IMR-90 (cell line): ENCODE measurements around the gene ALDH3B2. TPM values are rescaled to one million over a fixed set of nuclear protein-coding genes. Genes with fewer than 3 reads are reported as not detected.
A peak's percentile ranks its signal among the peaks of the same experiment; 100 is the strongest.

Experiments used
- ATAC-seq: fragments of 200-7000 bp; cut with Tn5 transposase; 2 replicates; pipeline ENCODE4 v1.9.1; 2020; ENCODE audit warnings: low read depth, mild to moderate bottlenecking, moderate library complexity
- BruUV-seq: library from RNA; stranded (reverse); fragments of 400-500 nt; replicated peaks from 2 replicates; lab custom pipeline; 2021; lab: Mats Ljungman, UMichigan
- CTCF ChIA-PET: fragments of 300-600 bp; formaldehyde crosslinking; extraction: SDS; loops from one replicate; lab custom pipeline; 2021; ENCODE audit warnings: antibody characterized with exemption; lab: Yijun Ruan, JAX
- POLR2A ChIA-PET: fragments of 300-600 bp; sonication (Branson Sonifier 250); formaldehyde crosslinking; loops from one replicate; lab custom pipeline; 2022; ENCODE audit warnings: antibody characterized with exemption; ENCODE audit not compliant: unreplicated experiment; lab: Charles Lee
- DNase-seq: peaks from one replicate; pipeline ENCODE4 v3.0.0; 2013
- H2AFZ ChIP-seq: replicated peaks from 2 replicates; pipeline ENCODE3; 2013; ENCODE audit warnings: low read length, mild to moderate bottlenecking; ENCODE audit not compliant: poor library complexity
- H2AK5ac ChIP-seq: 2 replicates; pipeline ENCODE4 v1.6.1; 2013; ENCODE audit warnings: low read depth, low read length, inconsistent platforms
- H2AK9ac ChIP-seq: replicated peaks from 2 replicates; pipeline ENCODE3; 2013; ENCODE audit warnings: mild to moderate bottlenecking, low read depth, low read length, moderate library complexity; ENCODE audit not compliant: poor library complexity
- H2BK120ac ChIP-seq: 2 replicates; pipeline ENCODE4 v1.6.1; 2013; ENCODE audit warnings: low read depth, low read length, inconsistent platforms
- H2BK15ac ChIP-seq: 3 replicates; pipeline ENCODE4 v1.6.1; 2013; ENCODE audit warnings: low read depth, low read length, inconsistent platforms
- H2BK20ac ChIP-seq: 2 replicates; pipeline ENCODE4 v1.6.1; 2013; ENCODE audit warnings: low read depth, mild to moderate bottlenecking, inconsistent platforms, low read length, moderate library complexity
- H2BK5ac ChIP-seq: 2 replicates; pipeline ENCODE4 v1.6.1; 2013; ENCODE audit warnings: mild to moderate bottlenecking, low read depth, low read length, inconsistent platforms; ENCODE audit not compliant: poor library complexity, severe bottlenecking
- H3K14ac ChIP-seq: replicated peaks from 2 replicates; pipeline ENCODE4 v1.6.1; 2013; ENCODE audit warnings: low read depth, low read length, inconsistent platforms
- H3K18ac ChIP-seq: 2 replicates; pipeline ENCODE4 v1.6.1; 2013; ENCODE audit warnings: low read depth, low read length, control low read depth
- H3K23ac ChIP-seq: 2 replicates; pipeline ENCODE4 v1.6.1; 2013; ENCODE audit warnings: low read depth, low read length, inconsistent platforms
- H3K27ac ChIP-seq: 2 replicates; pipeline ENCODE4 v1.5.1; 2013; ENCODE audit warnings: mild to moderate bottlenecking, control low read depth, low read length; ENCODE audit not compliant: insufficient read depth
- H3K27me3 ChIP-seq: 2 replicates; pipeline ENCODE4 v1.6.1; 2013; ENCODE audit warnings: low read length; ENCODE audit not compliant: control insufficient read depth, insufficient read depth
- H3K36me3 ChIP-seq: 2 replicates; pipeline ENCODE4 v1.6.1; 2013; ENCODE audit warnings: low read length, mixed read lengths; ENCODE audit not compliant: control insufficient read depth, insufficient read depth
- H3K4ac ChIP-seq: 2 replicates; pipeline ENCODE4 v1.6.1; 2013; ENCODE audit warnings: low read depth, low read length, inconsistent platforms
- H3K4me1 ChIP-seq: 2 replicates; pipeline ENCODE4 v1.6.1; 2013; ENCODE audit warnings: low read length, mixed read lengths; ENCODE audit not compliant: control insufficient read depth, insufficient read depth
- H3K4me2 ChIP-seq: 2 replicates; pipeline ENCODE4 v1.6.1; 2013; ENCODE audit warnings: low read depth, mild to moderate bottlenecking, control low read depth, low read length, moderate library complexity
- H3K4me3 ChIP-seq: 2 replicates; pipeline ENCODE4 v1.5.1; 2013; ENCODE audit warnings: low read depth, mild to moderate bottlenecking, control low read depth, low read length, moderate library complexity; ENCODE audit not compliant: insufficient read depth
- H3K56ac ChIP-seq: 2 replicates; pipeline ENCODE4 v1.6.1; 2013; ENCODE audit warnings: low read length, inconsistent platforms; ENCODE audit not compliant: insufficient read depth; ENCODE audit errors: extremely low read depth
- H3K79me1 ChIP-seq, 2 experiments: 2 replicates each; pipeline ENCODE4 v1.6.1; 2013; ENCODE audit warnings: low read length in 2 of 2, inconsistent platforms in 1 of 2, low read depth in 1 of 2
- H3K9ac ChIP-seq: 2 replicates; pipeline ENCODE4 v1.6.1; 2013; ENCODE audit warnings: low read depth, low read length, control low read depth
- H3K9me1 ChIP-seq: 2 replicates; pipeline ENCODE4 v1.6.1; 2013; ENCODE audit warnings: low read length, inconsistent platforms; ENCODE audit not compliant: insufficient read depth
- H3K9me3 ChIP-seq: 2 replicates; pipeline ENCODE4 v1.6.1; 2013; ENCODE audit warnings: low read length; ENCODE audit not compliant: control insufficient read depth, insufficient read depth
- H4K20me1 ChIP-seq: 2 replicates; pipeline ENCODE4 v1.6.1; 2013; ENCODE audit warnings: low read length, inconsistent platforms; ENCODE audit not compliant: insufficient read depth
- H4K5ac ChIP-seq: 2 replicates; pipeline ENCODE4 v1.6.1; 2013; ENCODE audit warnings: mild to moderate bottlenecking, low read depth, low read length, control low read depth
- H4K8ac ChIP-seq, 2 experiments: 2 replicates each; pipeline ENCODE4 v1.6.1; 2013; ENCODE audit warnings: low read depth in 2 of 2, low read length in 2 of 2, control low read depth in 1 of 2, inconsistent platforms in 1 of 2
- H4K91ac ChIP-seq: 2 replicates; pipeline ENCODE4 v1.6.1; 2013; ENCODE audit warnings: low read depth, low read length, inconsistent platforms; ENCODE audit not compliant: insufficient read depth
- BHLHE40 ChIP-seq: fragments of 150-350 bp; IDR thresholded peaks from 2 replicates; pipeline ENCODE4 v1.6.1; 2016; ENCODE audit warnings: mild to moderate bottlenecking, low read depth, low read length
- CEBPB ChIP-seq: IDR thresholded peaks from 2 replicates; pipeline ENCODE4 v1.6.1; 2012; ENCODE audit warnings: low read depth, low read length, improper control_type of control experiment
- CHD1 ChIP-seq: IDR thresholded peaks from 2 replicates; pipeline ENCODE4 v1.6.1; 2012; ENCODE audit warnings: low read depth, low read length, improper control_type of control experiment
- CTCF ChIP-seq: conservative IDR thresholded peaks from 2 replicates; pipeline ENCODE4 v1.5.1; 2012; ENCODE audit warnings: mild to moderate bottlenecking, low read depth, low read length, improper control_type of control experiment
- MAZ ChIP-seq: IDR thresholded peaks from 2 replicates; pipeline ENCODE4 v1.6.1; 2012; ENCODE audit warnings: low read depth, mild to moderate bottlenecking, low read length, improper control_type of control experiment, moderate library complexity, borderline replicate concordance
- MXI1 ChIP-seq: IDR thresholded peaks from 2 replicates; pipeline ENCODE4 v1.6.1; 2012; ENCODE audit warnings: low read depth, mild to moderate bottlenecking, low read length, moderate library complexity, borderline replicate concordance
- NFE2L2 ChIP-seq: fragments of 150-350 bp; IDR thresholded peaks from 2 replicates; pipeline ENCODE4 v1.6.1; 2016; ENCODE audit warnings: low read depth, mild to moderate bottlenecking, low read length
- RAD21 ChIP-seq: IDR thresholded peaks from 2 replicates; pipeline ENCODE4 v1.6.1; 2012; ENCODE audit warnings: low read length, improper control_type of control experiment
- RCOR1 ChIP-seq: IDR thresholded peaks from 2 replicates; pipeline ENCODE4 v1.6.1; 2012; ENCODE audit warnings: mild to moderate bottlenecking, low read length, improper control_type of control experiment; ENCODE audit not compliant: insufficient replicate concordance
- SMC3 ChIP-seq: fragments of 150-350 bp; IDR thresholded peaks from 2 replicates; pipeline ENCODE4 v1.6.1; 2016; ENCODE audit warnings: low read depth, mild to moderate bottlenecking, antibody characterized with exemption, low read length, moderate library complexity
- USF2 ChIP-seq: fragments of 150-350 bp; IDR thresholded peaks from 2 replicates; pipeline ENCODE4 v1.6.1; 2017; ENCODE audit warnings: mild to moderate bottlenecking, antibody characterized with exemption, low read length, low read depth
- WGBS, 2 experiments: methylation state at CpG; one replicate each; pipeline versions ENCODE4 v1.1.5 to v1.1.7; 2013; ENCODE audit warnings: missing lambda C conversion rate in 2 of 2; ENCODE audit not compliant: insufficient read length in 1 of 2; ENCODE audit errors: extremely low coverage in 2 of 2; 5-methylcytosine and 5-hydroxymethylcytosine counted together
- dilution Hi-C: fragments of 300-500 bp; cut with HindIII; formaldehyde crosslinking; loops from one replicate; pipeline ENCODE4 v1.14.3; 2018; ENCODE audit warnings: low sequenced_read_pairs; ENCODE audit not compliant: unreplicated experiment
- in situ Hi-C: fragments of 300-500 bp; cut with MboI; formaldehyde crosslinking; loops from 3 replicates; pipeline ENCODE4 v1.14.3; 2019; ENCODE audit warnings: low sequenced_read_pairs, inconsistent platforms, mixed read lengths
- intact Hi-C: fragments of 100-400 bp; cut with micrococcal nuclease; formaldehyde crosslinking; loops from 2 replicates; pipeline ENCODE4 v1.10.0; 2022
- polyA plus RNA-seq, 3 experiments: library from polyadenylated mRNA; depleted of rRNA; stranded (reverse); fragments of >200 nt; gene quantifications; 2 replicates each; pipeline ENCODE4 v1.2.3, GENCODE V29; 2012; ENCODE audit warnings: low replicate concordance in 1 of 3
- total RNA-seq: library from RNA; depleted of rRNA; stranded (reverse); fragments of >200 nt; gene quantifications from 2 replicates; pipeline ENCODE4 v1.2.3, GENCODE V29; 2012

ALDH3B2 gene
- total and polyA plus RNA-seq, 2 of the 4 experiments (the other 2 are of a cell fraction), result not detected

- Histone ChIP-seq H3K4me2 (peak within 1 kb of the TSS; percentile 92), H4K20me1 (no peaks in the 10 kb centered on the region), H3K36me3 (no peaks in the 10 kb centered on the region), H3K9ac (peak within 1 kb of the TSS; percentile 75), H3K27ac (peak within 1 kb of the TSS; percentile 61), H2BK15ac (no peak within 1 kb of the TSS), H3K18ac (no peak within 1 kb of the TSS), H2AK9ac (peak within 1 kb of the TSS; percentile 91), H2BK20ac (no peak within 1 kb of the TSS), H3K56ac (no peak within 1 kb of the TSS), H3K79me1 (no peaks in the 10 kb centered on the region), H3K4ac (peak within 1 kb of the TSS; percentile 70), H3K14ac (peak within 1 kb of the TSS; percentile 73), H2AK5ac (peak within 1 kb of the TSS; percentile 46; the same call in 1 of the 2 replicates), H2BK5ac (no peak within 1 kb of the TSS), H2AFZ (peak within 1 kb of the TSS; percentile 100), H3K9me1 (peaks cover 4% of the 10 kb centered on the region; the same call in 1 of the 2 replicates), H3K27me3 (peaks cover under 1% of the 10 kb centered on the region; the same call in 1 of the 2 replicates), H3K4me3 (peak within 1 kb of the TSS; percentile 88), H4K8ac (peak within 1 kb of the TSS; percentile 74 to 80; a peak in 2 of 4 replicates), H4K91ac (peak within 1 kb of the TSS; percentile 70; the same call in 1 of the 2 replicates), H3K9me3 (no peaks in the 10 kb centered on the region), H3K23ac (peak within 1 kb of the TSS; percentile 56; the same call in 1 of the 2 replicates), H3K4me1 (0 out of 2 replicates have a peak, but pooled peaks cover 3% of the 10 kb centered on the region), H2BK120ac (no peak within 1 kb of the TSS), H4K5ac (peak within 1 kb of the TSS; percentile 52; the same call in 1 of the 2 replicates)
- dilution Hi-C loops (no loop called here), intact Hi-C loops (no loop called here), in situ Hi-C loops (no loop called here)
- TF ChIP-seq CEBPB (no peak), MXI1 (peak; percentile 27; the same call in 1 of the 2 replicates), NFE2L2 (no peak), MAZ (peak; percentile 67; the same call in 1 of the 2 replicates), CHD1 (no peak), SMC3 (peak; percentile 72), CTCF (peak; percentile 85), USF2 (no peak), BHLHE40 (0 out of 2 replicates have a peak, but pooled peaks have one; percentile 22), RCOR1 (peak; percentile 36), RAD21 (peak; percentile 67)
- ChIA-PET CTCF (interaction anchor here (0.6 to 2.0 kb wide), 8 partner anchors 12 to 66 kb away, joined by 3 to 7 read pairs (median 4); no protein-coding TSS in a partner anchor), POLR2A (interaction anchor here (0.7 kb wide), 1 partner anchor 34 kb away, joined by 6 read pairs; no protein-coding TSS in a partner anchor)
- peak; percentile 74 for ATAC-seq
- 0% methylated on average over 34 of the region's 102 CpGs; no CpG with 5 or more reads in 1 of the 2 experiments for WGBS, 2 experiments
- DNase-seq, result peak; percentile 68
- no TSS peak for BruUV-seq
These were observed 44.8 kb downstream of the ALDH3B2 start, which contains the start of gene NUDT8 for GRCh38 chr11:67629386-67630227. Gene NUDT8, minus strand, starts transcription at chr11:67629937. Its CDS starts 26 bp downstream, at chr11:67629911.
